Endodermal cell (in vitro differentiated cells): Measurements from ENCODE around the gene SSU72. TPM values are rescaled to one million over a fixed set of nuclear protein-coding genes. Genes with fewer than 3 reads are reported as not detected.

Experiments used
- DNase-seq: peaks from one replicate; pipeline ENCODE4 v3.0.0-alpha.2; 2017
- H3K27ac ChIP-seq: 2 replicates; pipeline ENCODE4 v1.5.1; 2013; ENCODE audit warnings: mild to moderate bottlenecking, low read depth, low read length, moderate library complexity
- H3K27me3 ChIP-seq: 2 replicates; pipeline ENCODE4 v1.6.1; 2013; ENCODE audit warnings: mild to moderate bottlenecking, low read length, moderate library complexity; ENCODE audit not compliant: insufficient read depth, control insufficient read depth, poor library complexity, severe bottlenecking
- H3K36me3 ChIP-seq: 2 replicates; pipeline ENCODE4 v1.7.0; 2013; ENCODE audit warnings: mild to moderate bottlenecking, low read length, moderate library complexity; ENCODE audit not compliant: control insufficient read depth, insufficient read depth
- H3K4me1 ChIP-seq: one replicate; pipeline ENCODE4 v1.7.0; 2013; ENCODE audit warnings: low read length; ENCODE audit not compliant: control insufficient read depth, insufficient read depth
- H3K4me3 ChIP-seq: 2 replicates; pipeline ENCODE4 v1.5.1; 2013; ENCODE audit warnings: mild to moderate bottlenecking, low read length, moderate library complexity
- H3K9ac ChIP-seq: 2 replicates; pipeline ENCODE4 v1.6.1; 2013; ENCODE audit warnings: mild to moderate bottlenecking, low read length, moderate library complexity; ENCODE audit not compliant: poor library complexity, severe bottlenecking; ENCODE audit errors: extremely low read depth
- H3K9me3 ChIP-seq: 2 replicates; pipeline ENCODE4 v1.6.1; 2013; ENCODE audit warnings: mild to moderate bottlenecking, low read length, moderate library complexity; ENCODE audit not compliant: control insufficient read depth
- H3K27ac Mint-ChIP-seq: 2 replicates; pipeline ENCODE4 v1.8.0; 2020; ENCODE audit warnings: mixed read lengths
- H3K27me3 Mint-ChIP-seq: 2 replicates; pipeline ENCODE4 v1.8.0; 2021; ENCODE audit warnings: mild to moderate bottlenecking, mixed read lengths; ENCODE audit not compliant: insufficient read depth
- H3K36me3 Mint-ChIP-seq: 2 replicates; pipeline ENCODE4 v1.8.0; 2020; ENCODE audit warnings: low read depth, mixed read lengths
- H3K4me1 Mint-ChIP-seq: 2 replicates; pipeline ENCODE4 v1.8.0; 2020; ENCODE audit warnings: mixed read lengths
- H3K4me3 Mint-ChIP-seq: 2 replicates; pipeline ENCODE4 v1.8.0; 2020; ENCODE audit warnings: mild to moderate bottlenecking, moderate library complexity, mixed read lengths
- H3K9me3 Mint-ChIP-seq: 2 replicates; pipeline ENCODE4 v1.8.0; 2020; ENCODE audit warnings: mild to moderate bottlenecking, mixed read lengths
- WGBS, 2 experiments: methylation state at CpG; one replicate each; pipeline versions ENCODE4 v1.1.5 to v1.1.7; 2013; ENCODE audit warnings: missing lambda C conversion rate in 2 of 2, mixed read lengths in 1 of 2; ENCODE audit not compliant: insufficient coverage in 1 of 2, insufficient read length in 1 of 2; 5-methylcytosine and 5-hydroxymethylcytosine counted together
- total RNA-seq, 2 donors: library from RNA; stranded (reverse); fragmentation: NEBNext Ultra II Directional in 1 of 2; extraction: Animal tissue kit (Norgen Biotek cat#: 25700) in 1 of 2; gene quantifications; 2 replicates in 1 of 2; 3 replicates in 1 of 2; pipeline ENCODE4 v1.2.1, GENCODE V29; 2021
- TF ChIP-seq, protein P1 (sequence below): fragments of 200-600 bp; sonication (generic); conservative IDR thresholded peaks from 2 replicates; pipeline ENCODE4 v1.5.0; 2021; ENCODE audit warnings: antibody characterized with exemption, mild to moderate bottlenecking

The SSU72 gene
- total RNA-seq, 2 donors from 2014 or later = 133 to 138 TPM

DNA sequence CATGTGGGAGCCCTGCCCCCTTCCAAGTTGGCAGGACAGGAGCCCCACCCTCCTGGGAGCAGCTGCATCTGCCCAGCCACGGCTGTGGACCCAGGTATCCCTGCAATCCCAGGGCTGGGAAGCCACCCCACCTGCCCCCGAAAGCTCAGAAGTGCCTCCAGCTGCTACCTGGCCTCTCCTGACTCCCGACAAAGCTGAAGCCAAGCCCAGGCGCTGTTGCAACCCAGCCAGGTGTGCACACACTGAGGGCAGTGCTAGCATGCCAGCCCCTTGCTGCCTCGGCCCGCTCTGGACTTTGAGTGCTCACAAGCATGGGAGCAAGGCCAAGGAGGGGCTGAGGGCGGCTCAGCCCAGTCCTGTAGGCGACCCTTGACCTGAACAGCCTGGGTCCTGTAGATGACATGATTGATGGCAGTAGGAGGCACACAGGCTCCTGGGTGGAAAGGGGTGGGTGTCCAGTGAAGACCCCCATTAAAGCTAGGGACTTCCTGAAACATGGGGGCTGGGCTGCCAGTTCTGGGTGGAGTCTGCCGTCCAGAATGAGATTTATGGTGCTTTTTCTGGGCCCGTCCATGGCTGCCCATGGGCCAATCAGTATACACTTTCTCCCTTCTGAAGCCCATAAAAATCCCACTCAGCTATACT, 2.8 kb upstream of the SSU72 start:
- no peak overlapping the region for H3K27ac Mint-ChIP-seq
- peaks cover 20% of the 10 kb centered on the region for H3K27me3 ChIP-seq
- no peaks in the 10 kb centered on the region for H3K36me3 ChIP-seq
- no peak overlapping the region for H3K4me3 Mint-ChIP-seq
- whole genome bisulfite sequencing, 2 experiments = 69 to 80% methylated on average over 6 to 10 of the region's 10 CpGs
- no peaks in the 10 kb centered on the region for H3K9me3 Mint-ChIP-seq
- no peak overlapping the region for H3K4me3 ChIP-seq
- no peak for DNase-seq
- H3K9me3 ChIP-seq = no peaks in the 10 kb centered on the region
- H3K9ac ChIP-seq = no peak overlapping the region
- H3K4me1 Mint-ChIP-seq = peaks cover 9% of the 10 kb centered on the region
- H3K36me3 Mint-ChIP-seq = peaks cover 6% of the 10 kb centered on the region
- no peaks in the 10 kb centered on the region for H3K4me1 ChIP-seq
- TF ChIP-seq, protein P1, sequence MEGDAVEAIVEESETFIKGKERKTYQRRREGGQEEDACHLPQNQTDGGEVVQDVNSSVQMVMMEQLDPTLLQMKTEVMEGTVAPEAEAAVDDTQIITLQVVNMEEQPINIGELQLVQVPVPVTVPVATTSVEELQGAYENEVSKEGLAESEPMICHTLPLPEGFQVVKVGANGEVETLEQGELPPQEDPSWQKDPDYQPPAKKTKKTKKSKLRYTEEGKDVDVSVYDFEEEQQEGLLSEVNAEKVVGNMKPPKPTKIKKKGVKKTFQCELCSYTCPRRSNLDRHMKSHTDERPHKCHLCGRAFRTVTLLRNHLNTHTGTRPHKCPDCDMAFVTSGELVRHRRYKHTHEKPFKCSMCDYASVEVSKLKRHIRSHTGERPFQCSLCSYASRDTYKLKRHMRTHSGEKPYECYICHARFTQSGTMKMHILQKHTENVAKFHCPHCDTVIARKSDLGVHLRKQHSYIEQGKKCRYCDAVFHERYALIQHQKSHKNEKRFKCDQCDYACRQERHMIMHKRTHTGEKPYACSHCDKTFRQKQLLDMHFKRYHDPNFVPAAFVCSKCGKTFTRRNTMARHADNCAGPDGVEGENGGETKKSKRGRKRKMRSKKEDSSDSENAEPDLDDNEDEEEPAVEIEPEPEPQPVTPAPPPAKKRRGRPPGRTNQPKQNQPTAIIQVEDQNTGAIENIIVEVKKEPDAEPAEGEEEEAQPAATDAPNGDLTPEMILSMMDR = no peak
- no peak overlapping the region for H3K27ac ChIP-seq
- H3K27me3 Mint-ChIP-seq = peaks cover 28% of the 10 kb centered on the region

DNA sequence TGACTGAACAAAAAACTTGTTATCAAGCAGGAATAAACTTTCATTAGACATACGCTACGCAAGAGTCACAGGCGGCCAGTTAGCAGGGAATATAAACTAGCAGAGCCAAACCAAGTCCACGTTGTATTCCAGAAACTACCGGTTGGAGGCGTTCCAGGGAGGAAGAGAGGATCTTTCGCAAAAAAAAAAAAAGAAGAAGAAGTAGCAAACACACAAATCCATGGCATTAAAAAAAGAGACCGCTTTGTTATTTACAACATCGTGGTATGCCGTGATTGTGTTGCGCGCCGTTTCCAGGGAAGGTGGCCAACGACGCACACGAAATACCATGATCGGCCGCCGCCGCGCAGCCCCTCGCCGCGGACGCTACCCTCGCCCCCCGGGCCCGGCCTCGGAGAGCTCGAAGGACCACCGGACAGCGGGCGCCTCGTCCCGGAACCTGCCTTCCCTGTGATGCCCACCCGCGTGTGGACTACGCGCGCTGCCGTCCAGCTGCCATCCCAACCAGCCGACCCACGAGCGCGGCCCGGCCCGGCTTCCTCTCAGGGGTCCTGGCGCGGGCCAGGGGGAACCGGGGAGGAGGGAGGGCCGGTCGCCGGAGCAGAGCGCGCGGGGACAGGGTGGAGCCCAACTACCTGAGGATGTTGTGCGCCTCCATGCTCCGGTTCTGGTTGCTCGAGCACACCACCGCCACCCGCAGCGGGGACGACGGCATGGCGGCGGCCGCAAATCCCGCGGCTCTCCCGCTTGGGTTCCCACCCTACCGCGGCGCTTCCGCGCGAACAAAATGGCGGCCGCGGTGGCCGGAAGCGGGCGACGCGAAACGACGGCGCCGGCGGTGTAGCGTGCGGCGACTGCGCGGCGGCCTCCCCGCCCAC, 581 bp downstream of the SSU72 start:
- DNase-seq = peak; percentile 86
- WGBS, 2 experiments = 0 to 2% methylated on average over 49 to 96 of the region's 96 CpGs
- peak overlapping the region; percentile 96 for H3K27ac ChIP-seq
- Mint-ChIP-seq H3K9me3 (no peaks in the 10 kb centered on the region), H3K27me3 (peaks cover 14% of the 10 kb centered on the region), H3K36me3 (peaks cover 25% of the 10 kb centered on the region), H3K27ac (peak overlapping the region; percentile 99), H3K4me3 (peak overlapping the region; percentile 96), H3K4me1 (peaks cover 9% of the 10 kb centered on the region)
- H3K36me3 ChIP-seq = peaks cover 23% of the 10 kb centered on the region
- H3K4me1 ChIP-seq = no peaks in the 10 kb centered on the region
- H3K4me3 ChIP-seq = peak overlapping the region; percentile 85
- H3K9ac ChIP-seq = peak overlapping the region; percentile 99
- H3K9me3 ChIP-seq = no peaks in the 10 kb centered on the region
- TF ChIP-seq, protein P1 = peak; percentile 65
- H3K27me3 ChIP-seq = peaks cover 10% of the 10 kb centered on the region

GRCh38 chr1:1569341-1569740, 5.3 kb downstream of the SSU72 start:
- H3K27ac ChIP-seq = no peak overlapping the region
- TF ChIP-seq, protein P1 = no peak
- H3K9ac ChIP-seq = no peak overlapping the region
- Mint-ChIP-seq H3K4me3 (no peak overlapping the region), H3K9me3 (peaks cover 1% of the 10 kb centered on the region), H3K36me3 (peaks cover 52% of the 10 kb centered on the region), H3K4me1 (peaks cover 5% of the 10 kb centered on the region), H3K27me3 (no peaks in the 10 kb centered on the region), H3K27ac (no peak overlapping the region)
- no peak overlapping the region for H3K4me3 ChIP-seq
- H3K36me3 ChIP-seq = peaks cover 49% of the 10 kb centered on the region
- peaks cover 6% of the 10 kb centered on the region for H3K9me3 ChIP-seq
- no peaks in the 10 kb centered on the region for H3K27me3 ChIP-seq
- 97 to 100% methylated on average over 2 to 7 of the region's 7 CpGs for WGBS, 2 experiments
- DNase-seq = no peak
- H3K4me1 ChIP-seq = no peaks in the 10 kb centered on the region
